Tibial nerve (tissue), 4 donors: ENCODE measurements around the gene STUM.

Experiments used
- EP300 ChIP-seq, 2 donors: sonication (generic); formaldehyde crosslinking; IDR thresholded peaks; one replicate each; pipeline ENCODE4 v1.6.1; 2017; ENCODE audit warnings: antibody characterized with exemption in 2 of 2, mild to moderate bottlenecking in 1 of 2
- POLR2A ChIP-seq, 2 donors: fragments of 450-650 bp; IDR thresholded peaks; one replicate each; pipeline ENCODE4 v1.6.1; 2017; ENCODE audit warnings: antibody characterized with exemption in 2 of 2, mild to moderate bottlenecking in 2 of 2, moderate library complexity in 2 of 2
- TF ChIP-seq, protein P1 (sequence below), 5 experiments: fragments of 200-600 bp in 3 of 5; fragments of 450-650 bp in 2 of 5; sonication (generic) in 3 of 5; IDR thresholded peaks; one replicate each; pipeline ENCODE4 v1.5.1; 2016 to 2019; ENCODE audit warnings: antibody characterized with exemption in 5 of 5, mild to moderate bottlenecking in 3 of 5, moderate library complexity in 2 of 5

DNA sequence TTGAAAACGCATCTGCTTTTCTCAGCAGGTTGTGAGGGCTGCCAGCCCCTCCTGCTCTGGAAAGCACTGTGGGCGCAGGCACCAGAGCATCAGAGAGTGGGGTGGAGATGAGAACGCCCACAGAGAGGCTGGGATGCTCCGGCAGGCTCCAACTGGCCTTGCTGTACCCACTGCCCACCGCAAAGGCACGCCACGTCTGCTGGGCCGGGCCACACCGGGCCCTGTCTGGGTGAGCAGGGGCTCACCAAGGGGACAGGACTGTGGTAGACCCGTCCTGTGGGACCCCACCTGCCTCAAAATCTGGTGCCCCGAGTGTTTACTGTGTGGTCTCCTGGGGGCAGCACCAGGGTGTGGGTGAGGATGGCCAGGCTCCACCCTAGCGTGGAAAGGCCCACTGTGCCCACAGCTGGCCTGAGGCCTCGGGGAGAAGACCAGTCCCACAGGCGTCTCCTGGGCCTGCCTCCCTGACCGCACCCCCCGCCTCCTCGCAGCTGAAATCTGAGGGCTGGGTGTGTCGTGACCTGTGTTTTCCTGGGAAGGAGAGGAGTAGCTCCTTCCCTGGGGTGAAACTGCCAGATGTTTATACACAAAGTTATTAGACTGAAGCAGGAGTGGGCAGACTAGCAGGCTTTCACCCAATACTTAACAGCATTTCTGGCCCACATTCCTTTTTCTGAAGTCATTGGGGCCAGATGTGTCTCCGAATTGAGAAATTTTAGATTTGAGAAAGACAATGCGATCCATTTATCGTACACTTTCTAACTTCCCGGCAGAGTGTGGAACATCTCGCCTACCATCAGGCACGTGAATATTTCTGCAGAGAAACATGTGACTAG is 53.8 kb downstream of the STUM start:
- TF ChIP-seq POLR2A (IDR thresholded peaks at IDR 0.05) (no peak), EP300 (IDR thresholded peaks at IDR 0.05) (peak; percentile 85 to 96)
- TF ChIP-seq, protein P1, sequence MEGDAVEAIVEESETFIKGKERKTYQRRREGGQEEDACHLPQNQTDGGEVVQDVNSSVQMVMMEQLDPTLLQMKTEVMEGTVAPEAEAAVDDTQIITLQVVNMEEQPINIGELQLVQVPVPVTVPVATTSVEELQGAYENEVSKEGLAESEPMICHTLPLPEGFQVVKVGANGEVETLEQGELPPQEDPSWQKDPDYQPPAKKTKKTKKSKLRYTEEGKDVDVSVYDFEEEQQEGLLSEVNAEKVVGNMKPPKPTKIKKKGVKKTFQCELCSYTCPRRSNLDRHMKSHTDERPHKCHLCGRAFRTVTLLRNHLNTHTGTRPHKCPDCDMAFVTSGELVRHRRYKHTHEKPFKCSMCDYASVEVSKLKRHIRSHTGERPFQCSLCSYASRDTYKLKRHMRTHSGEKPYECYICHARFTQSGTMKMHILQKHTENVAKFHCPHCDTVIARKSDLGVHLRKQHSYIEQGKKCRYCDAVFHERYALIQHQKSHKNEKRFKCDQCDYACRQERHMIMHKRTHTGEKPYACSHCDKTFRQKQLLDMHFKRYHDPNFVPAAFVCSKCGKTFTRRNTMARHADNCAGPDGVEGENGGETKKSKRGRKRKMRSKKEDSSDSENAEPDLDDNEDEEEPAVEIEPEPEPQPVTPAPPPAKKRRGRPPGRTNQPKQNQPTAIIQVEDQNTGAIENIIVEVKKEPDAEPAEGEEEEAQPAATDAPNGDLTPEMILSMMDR (IDR thresholded peaks at IDR 0.05): no peak
